DND-41 (cell line): ENCODE measurements around the gene NXPE4.

ENCODE experiments used
- ATAC-seq: fragments of 200-7000 bp; cut with Tn5 transposase; 3 replicates; pipeline ENCODE4 v1.9.1; 2021; ENCODE audit warnings: low read depth; ENCODE audit not compliant: insufficient read depth
- DNase-seq: peaks from one replicate; pipeline ENCODE4 v3.0.0-alpha.2; 2020
- H2AFZ ChIP-seq: 2 replicates; pipeline ENCODE4 v1.6.0; 2012; ENCODE audit warnings: low read depth, low read length
- H3K27ac ChIP-seq: 2 replicates; pipeline ENCODE4 v1.5.1; 2012; ENCODE audit warnings: low read length, inconsistent platforms
- H3K27me3 ChIP-seq: fragments of 200-600 bp; sonication (generic); 2 replicates; pipeline ENCODE4 v1.6.0; 2012; ENCODE audit warnings: low read length, mild to moderate bottlenecking, inconsistent platforms; ENCODE audit not compliant: insufficient read depth, poor library complexity
- H3K36me3 ChIP-seq: 2 replicates; pipeline ENCODE4 v1.5.1; 2012; ENCODE audit warnings: low read length, inconsistent platforms; ENCODE audit not compliant: insufficient read depth
- H3K4me1 ChIP-seq: 2 replicates; pipeline ENCODE4 v1.5.1; 2012; ENCODE audit warnings: mild to moderate bottlenecking, low read length; ENCODE audit not compliant: insufficient read depth
- H3K4me2 ChIP-seq: 2 replicates; pipeline ENCODE4 v1.6.0; 2012; ENCODE audit warnings: mild to moderate bottlenecking, moderate library complexity, low read length, inconsistent platforms; ENCODE audit not compliant: insufficient read depth
- H3K4me3 ChIP-seq, 2 experiments: fragments of 200-600 bp in 1 of 2; shearing (Covaris generic) in 1 of 2; 2 replicates each; pipeline ENCODE4 v1.5.1; 2012 to 2016; ENCODE audit warnings: inconsistent platforms in 2 of 2, low read length in 2 of 2, mild to moderate bottlenecking in 2 of 2, low read depth in 1 of 2, moderate library complexity in 1 of 2
- H3K79me2 ChIP-seq: 2 replicates; pipeline ENCODE4 v1.6.0; 2012; ENCODE audit warnings: low read length, inconsistent platforms; ENCODE audit not compliant: insufficient read depth
- H3K9ac ChIP-seq: 2 replicates; pipeline ENCODE4 v1.6.0; 2012; ENCODE audit warnings: low read depth, mild to moderate bottlenecking, inconsistent platforms, low read length, moderate library complexity
- H3K9me3 ChIP-seq: 2 replicates; pipeline ENCODE4 v1.5.1; 2012; ENCODE audit warnings: low read length, moderate library complexity, mild to moderate bottlenecking, inconsistent platforms; ENCODE audit not compliant: insufficient read depth, severe bottlenecking
- H4K20me1 ChIP-seq: 2 replicates; pipeline ENCODE4 v1.6.0; 2012; ENCODE audit warnings: low read length; ENCODE audit not compliant: insufficient read depth
- CTCF ChIP-seq: IDR thresholded peaks from 2 replicates; pipeline ENCODE4 v1.5.1; 2012; ENCODE audit warnings: borderline replicate concordance, low read length, moderate library complexity, mild to moderate bottlenecking; ENCODE audit not compliant: poor library complexity, severe bottlenecking; ENCODE audit errors: extremely low read depth
- EZH2 ChIP-seq: IDR thresholded peaks from 3 replicates; pipeline ENCODE4 v1.6.1; 2012; ENCODE audit warnings: borderline replicate concordance, low read depth, mild to moderate bottlenecking, moderate library complexity, low read length, inconsistent platforms; ENCODE audit not compliant: severe bottlenecking

Gene NXPE4

GRCh38 chr11:114564831-114565230 lies 30.8 kb downstream of the NXPE4 start:
- no peaks in the 10 kb centered on the region for H4K20me1 ChIP-seq
- H3K9ac ChIP-seq, result no peak overlapping the region
- no peak overlapping the region for H2AFZ ChIP-seq
- no peaks in the 10 kb centered on the region for H3K79me2 ChIP-seq
- DNase-seq (no peak), ATAC-seq (no peak)
- no peak overlapping the region for H3K4me2 ChIP-seq
- no peaks in the 10 kb centered on the region for H3K27me3 ChIP-seq
- H3K27ac ChIP-seq, result no peak overlapping the region
- H3K36me3 ChIP-seq, result no peaks in the 10 kb centered on the region
- H3K4me1 ChIP-seq, result no peaks in the 10 kb centered on the region
- TF ChIP-seq CTCF, result no peak
- TF ChIP-seq EZH2, result no peak
- no peak overlapping the region for H3K4me3 ChIP-seq
- no peaks in the 10 kb centered on the region for H3K9me3 ChIP-seq

GRCh38 chr11:114563077-114563476 lies 32.5 kb downstream of the NXPE4 start:
- H3K4me3 ChIP-seq, result no peak overlapping the region
- H3K4me1 ChIP-seq, result no peaks in the 10 kb centered on the region
- DNase-seq (no peak), ATAC-seq (no peak)
- H3K27ac ChIP-seq, result no peak overlapping the region
- no peaks in the 10 kb centered on the region for H3K79me2 ChIP-seq
- H3K9ac ChIP-seq, result no peak overlapping the region
- no peak overlapping the region for H3K4me2 ChIP-seq
- no peaks in the 10 kb centered on the region for H3K9me3 ChIP-seq
- no peaks in the 10 kb centered on the region for H4K20me1 ChIP-seq
- no peaks in the 10 kb centered on the region for H3K27me3 ChIP-seq
- no peaks in the 10 kb centered on the region for H3K36me3 ChIP-seq
- TF ChIP-seq CTCF, result no peak
- no peak overlapping the region for H2AFZ ChIP-seq

- no peaks in the 10 kb centered on the region for H3K4me1 ChIP-seq
- ATAC-seq (no peak), DNase-seq (no peak)
- no peak overlapping the region for H3K9ac ChIP-seq
- no peak overlapping the region for H3K4me3 ChIP-seq
- no peaks in the 10 kb centered on the region for H3K27me3 ChIP-seq
- H3K9me3 ChIP-seq, result no peaks in the 10 kb centered on the region
- no peak overlapping the region for H3K4me2 ChIP-seq
- H4K20me1 ChIP-seq, result no peaks in the 10 kb centered on the region
- H2AFZ ChIP-seq, result no peak overlapping the region
- TF ChIP-seq EZH2 (no peak), CTCF (no peak)
- H3K27ac ChIP-seq, result no peak overlapping the region
- H3K79me2 ChIP-seq, result no peaks in the 10 kb centered on the region
- H3K36me3 ChIP-seq, result no peaks in the 10 kb centered on the region
Measured at GRCh38 chr11:114562166-114562916, 33.2 kb downstream of the NXPE4 start.
